Superior temporal gyrus (tissue), 1 donor: Measurements from ENCODE around the gene ZYX.

ENCODE experiments used
- DNase-seq: peaks from one replicate; pipeline ENCODE4 v3.0.0-alpha.2; 2016; ENCODE audit errors: extremely low spot score

ZYX gene

GRCh38 chr7:143380646-143381426 lies at the start of gene ZYX:
TSS of gene ZYX (plus strand) at chr7:143381345. CDS start at chr7:143381572, 227 bp downstream.
- peak; percentile 74 for DNase-seq

DNA sequence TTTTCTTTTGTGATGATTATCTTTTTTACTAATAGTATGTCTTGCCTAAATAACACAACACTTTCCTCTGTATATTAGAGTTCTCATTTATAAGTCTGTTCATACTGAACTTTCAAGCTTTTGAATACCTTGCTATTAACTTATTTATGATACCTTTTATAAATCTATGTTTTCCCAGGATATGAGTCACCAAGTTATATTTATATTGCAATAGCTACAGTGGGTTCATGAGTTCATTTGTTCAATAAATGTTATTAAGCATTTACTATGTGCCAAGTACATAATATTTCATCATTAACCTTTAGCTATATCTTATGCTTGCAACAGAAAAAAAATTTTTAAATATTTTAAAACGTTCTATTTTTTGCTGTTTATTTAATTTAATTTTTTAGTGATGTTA lies 46.9 kb upstream of the ZYX start:
- no peak for DNase-seq

DNA sequence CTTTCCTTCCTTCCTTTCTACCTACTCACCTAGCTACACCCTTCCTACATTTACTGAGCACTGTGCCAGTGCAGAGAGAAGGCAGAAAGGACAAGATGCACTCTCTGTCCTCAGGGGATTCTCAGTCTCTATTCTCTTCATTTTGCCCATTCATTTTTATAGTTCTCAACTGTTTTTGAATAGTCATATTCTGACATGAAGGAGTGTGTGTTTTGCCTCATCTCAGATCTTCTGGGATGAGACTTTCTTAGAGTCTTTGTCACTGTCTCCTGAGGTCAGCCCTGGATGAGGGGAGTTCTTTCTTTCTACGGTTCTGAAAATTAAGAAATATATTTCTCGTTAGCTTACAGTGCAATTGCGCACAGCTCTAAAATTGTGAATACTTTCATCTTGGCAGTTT lies 43.9 kb upstream of the ZYX start:
- no peak for DNase-seq

- DNase-seq = no peak
Observed at GRCh38 chr7:143341842-143342241, 39.3 kb upstream of the ZYX start.

- no peak for DNase-seq
Observed at GRCh38 chr7:143343596-143343995, 37.5 kb upstream of the ZYX start.

- DNase-seq = no peak
Observed at GRCh38 chr7:143345428-143345900, 35.7 kb upstream of the ZYX start.

GRCh38 chr7:143346018-143346417 lies 35.1 kb upstream of the ZYX start:
- DNase-seq = no peak

DNA sequence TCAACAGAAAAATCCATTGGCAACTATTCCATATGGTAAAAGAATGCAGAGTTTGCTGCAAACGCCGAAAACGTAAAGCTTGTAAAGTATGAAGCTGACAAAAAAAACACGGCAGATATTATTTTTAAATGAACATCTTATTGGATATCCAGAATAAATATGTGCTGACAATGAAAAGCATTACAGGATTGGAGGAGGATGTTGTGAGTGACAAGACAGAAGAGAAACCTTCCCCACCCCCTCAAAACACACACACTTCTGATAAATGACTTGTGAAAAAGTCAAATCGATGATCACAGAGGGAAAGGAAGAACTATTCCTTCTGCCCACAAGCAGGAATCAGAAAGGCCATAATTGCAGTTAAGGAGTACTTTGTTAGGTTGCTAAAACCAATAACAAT lies 33.2 kb upstream of the ZYX start:
- no peak for DNase-seq

GRCh38 chr7:143351060-143351459 lies 30.1 kb upstream of the ZYX start:
- peak; percentile 76 for DNase-seq

- DNase-seq = no peak
Observed at GRCh38 chr7:143351574-143351973, 29.6 kb upstream of the ZYX start.

- DNase-seq = no peak
Observed at GRCh38 chr7:143352531-143353002, 28.6 kb upstream of the ZYX start.

- DNase-seq = no peak
Observed at GRCh38 chr7:143354376-143354775, 26.8 kb upstream of the ZYX start.

DNA sequence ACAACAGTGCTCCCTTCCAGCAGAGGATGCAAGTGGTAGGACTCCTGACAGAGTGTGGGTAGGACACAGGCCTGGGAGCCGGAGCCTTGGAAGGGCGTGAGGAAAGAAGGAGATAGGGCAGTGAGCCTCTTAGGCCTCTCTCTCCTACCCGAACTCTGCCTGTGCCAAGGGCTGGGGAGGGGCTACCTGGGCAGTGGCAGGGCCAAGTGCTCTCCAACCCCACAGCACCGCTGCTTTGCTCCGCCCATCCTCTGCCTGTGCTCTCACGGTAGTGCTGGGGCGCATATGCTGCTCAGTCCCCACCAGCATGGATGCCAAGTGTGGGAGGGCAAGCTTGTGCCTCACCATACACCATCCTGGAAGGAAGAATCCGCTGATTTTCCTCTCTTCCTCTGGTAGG lies 26.2 kb upstream of the ZYX start:
- no peak for DNase-seq

GRCh38 chr7:143355450-143356385 lies 25.4 kb upstream of the ZYX start:
- no peak for DNase-seq

GRCh38 chr7:143356414-143357050 lies 24.6 kb upstream of the ZYX start:
- no peak for DNase-seq

- no peak for DNase-seq
Observed at GRCh38 chr7:143358626-143359025, 22.5 kb upstream of the ZYX start.

DNA sequence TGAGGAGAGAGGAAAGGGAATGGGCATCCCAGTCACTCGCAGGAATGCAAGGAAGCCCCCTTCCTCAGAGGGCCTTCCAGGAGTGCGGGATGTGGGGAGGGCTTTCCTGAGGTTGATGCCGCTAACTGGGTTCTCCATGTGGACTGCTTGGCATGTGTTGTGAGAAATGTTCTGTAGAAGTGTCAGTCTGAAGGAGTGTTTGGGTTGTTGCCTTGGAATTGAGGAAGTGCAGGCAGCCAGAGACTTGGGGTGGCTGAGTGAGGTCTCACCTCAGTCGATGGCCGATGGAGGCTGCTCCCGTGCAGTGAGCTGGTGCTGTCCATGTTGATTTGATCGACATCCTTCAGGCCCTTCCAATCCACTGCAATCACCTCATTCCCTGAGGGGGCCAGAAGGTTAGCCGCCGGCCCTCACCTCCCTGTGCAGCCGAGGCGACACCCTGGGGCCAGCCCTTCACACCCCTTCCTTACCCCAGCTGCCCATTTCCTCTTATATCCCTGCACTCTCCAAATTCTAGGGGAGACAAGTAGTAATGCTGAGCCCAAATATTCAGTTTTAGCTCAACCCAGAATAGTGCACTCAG lies 21.3 kb upstream of the ZYX start:
- no peak for DNase-seq

GRCh38 chr7:143360788-143361551 lies 20.2 kb upstream of the ZYX start:
- DNase-seq = no peak

DNA sequence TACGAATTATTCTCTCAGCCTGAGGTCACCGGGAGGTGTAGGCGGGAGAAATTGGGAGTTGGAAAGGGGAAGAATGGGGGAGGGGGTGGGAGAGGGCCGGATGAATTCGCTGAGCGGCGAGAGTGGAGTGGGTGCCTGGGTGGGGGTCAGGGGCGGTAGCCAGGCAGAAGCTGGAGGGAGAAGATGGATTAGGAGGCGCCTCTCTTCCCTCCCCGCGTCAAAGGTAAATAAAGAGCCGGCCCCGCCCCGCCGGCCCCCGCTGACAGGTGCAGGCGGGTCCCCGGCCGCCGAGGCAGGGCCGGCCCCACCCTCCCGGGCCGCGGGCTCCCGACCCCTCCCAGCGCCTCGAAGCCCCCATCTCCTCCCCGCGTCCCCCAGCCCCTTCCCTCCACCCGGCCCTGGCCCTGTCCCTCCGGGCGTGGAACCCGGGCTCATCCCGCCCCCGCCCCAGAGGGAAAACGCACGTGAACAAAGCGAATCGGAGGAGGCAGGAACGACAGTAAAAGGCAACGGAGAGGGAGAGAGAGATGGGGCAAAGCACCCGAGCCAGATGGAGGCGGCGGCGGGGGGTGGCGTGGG lies 19.5 kb upstream of the ZYX start:
- no peak for DNase-seq
